Activated T-helper 1 cell treated with anti-CD3 and anti-CD28 coated beads, Interleukin-12 subunit alpha, Interleukin-12 subunit beta, Interleukin-2, Interleukin-4 antibody, amounts not matched to agents 30 ng/mL and 10 ng/mL and 1 ng/mL, durations not matched to agents 14 hours and 24 hours and 36 hours (primary cell): ENCODE measurements around the gene RBSN. TPM values are rescaled to one million over a fixed set of nuclear protein-coding genes. Genes with fewer than 3 reads are reported as not detected.

Experiments used
- DNase-seq: peaks from one replicate; pipeline ENCODE4 v3.0.0; 2021; ENCODE audit warnings: low spot score
- H3K27ac Mint-ChIP-seq: one replicate; pipeline ENCODE4 v1.8.0; 2021; ENCODE audit warnings: mild to moderate bottlenecking, mixed read lengths
- H3K27me3 Mint-ChIP-seq: one replicate; pipeline ENCODE4 v1.8.0; 2022; ENCODE audit warnings: mild to moderate bottlenecking, moderate library complexity, mixed read lengths; ENCODE audit not compliant: insufficient read depth
- H3K36me3 Mint-ChIP-seq: one replicate; pipeline ENCODE4 v1.8.0; 2021; ENCODE audit warnings: low read depth, mixed read lengths
- H3K4me1 Mint-ChIP-seq: one replicate; pipeline ENCODE4 v1.8.0; 2021; ENCODE audit warnings: low read depth, mixed read lengths
- H3K4me3 Mint-ChIP-seq: one replicate; pipeline ENCODE4 v1.8.0; 2021; ENCODE audit warnings: mild to moderate bottlenecking, moderate library complexity, mixed read lengths
- H3K9me3 Mint-ChIP-seq: one replicate; pipeline ENCODE4 v1.8.0; 2021; ENCODE audit warnings: mixed read lengths
- intact Hi-C: fragments of 100-400 bp; cut with micrococcal nuclease; formaldehyde crosslinking; loops from one replicate; pipeline ENCODE4 v1.15.1; 2024
- total RNA-seq: library from RNA; stranded (reverse); gene quantifications from 2 replicates; pipeline ENCODE4 v1.2.3, GENCODE V29; 2022

RBSN gene
- total RNA-seq, 1 donor from 2014 or later: 11.7 TPM

DNA sequence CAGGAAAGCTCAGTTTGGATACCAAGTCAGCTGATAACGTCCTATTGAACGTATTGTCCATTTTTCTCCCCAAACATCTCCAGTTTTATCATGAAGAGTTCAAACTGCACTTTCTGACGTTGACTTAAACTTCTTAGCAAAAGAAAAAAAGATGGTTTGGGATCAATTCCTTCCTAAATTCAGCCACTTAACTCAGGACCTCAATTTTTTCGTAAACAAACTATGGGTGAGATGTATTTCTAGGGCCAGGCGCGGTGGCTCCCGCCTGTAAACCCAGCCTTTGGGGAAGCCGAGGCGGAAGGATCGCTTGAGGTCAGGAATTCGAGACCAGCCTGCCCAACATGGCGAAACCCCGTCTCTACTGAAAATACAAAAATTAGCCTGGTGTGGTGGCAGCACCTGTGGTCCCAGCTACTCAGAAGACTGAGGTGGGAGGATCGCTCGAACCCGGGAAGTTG is 33.4 kb downstream of the RBSN start:
- H3K9me3 Mint-ChIP-seq: no peaks in the 10 kb centered on the region
- H3K36me3 Mint-ChIP-seq: peaks cover 23% of the 10 kb centered on the region
- peaks cover 20% of the 10 kb centered on the region for H3K4me1 Mint-ChIP-seq
- no peaks in the 10 kb centered on the region for H3K27me3 Mint-ChIP-seq
- H3K4me3 Mint-ChIP-seq: peak overlapping the region; percentile 96
- no peak for DNase-seq
- H3K27ac Mint-ChIP-seq: peak overlapping the region; percentile 95
- intact Hi-C loops: loop anchor here (1.0 to 2.0 kb wide), 10 partner anchors 10 to 941 kb away; partner anchors contain the start of genes BTD, CAPN7, CCDC174 and CHCHD4

DNA sequence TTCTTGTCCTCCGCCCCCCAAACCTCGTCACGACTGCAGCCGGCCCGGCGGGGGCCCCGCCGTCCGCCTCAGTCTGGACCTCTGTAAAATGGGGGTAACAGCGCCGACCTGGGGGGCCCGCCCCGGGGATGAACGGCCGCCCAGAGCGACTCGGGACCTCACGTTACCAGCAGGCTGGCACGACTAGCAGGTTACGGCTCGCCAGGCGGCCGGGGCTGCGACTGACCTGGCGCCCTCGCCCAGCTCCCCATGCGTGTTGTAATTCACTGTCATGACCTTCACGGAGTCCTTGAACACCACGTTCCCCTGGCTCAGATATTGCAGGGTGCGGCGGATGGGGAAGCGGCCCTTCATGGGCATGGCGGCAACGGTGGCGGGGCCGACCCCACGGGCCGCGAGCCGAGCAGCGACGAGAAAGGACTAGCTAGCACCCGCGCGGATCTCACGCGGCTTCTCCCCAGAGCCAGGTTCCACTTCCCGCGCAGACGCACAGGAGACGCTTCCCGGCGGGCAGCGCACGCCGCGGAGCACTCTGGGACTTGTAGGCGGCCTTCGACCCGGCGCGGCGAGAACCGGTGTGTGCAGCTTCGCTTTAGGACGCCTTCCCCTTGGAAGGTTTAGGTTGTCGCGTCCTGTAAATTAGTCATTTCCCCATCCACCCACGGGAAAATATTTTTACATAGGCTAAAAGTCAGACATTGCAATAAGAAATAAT is 34.0 kb downstream of the RBSN start, which contains the start of gene MRPS25:
MRPS25 (minus strand) TSS at position 481 of the 715 bp plus-strand sequence; CDS start at position 360, 121 bp downstream.
- peak within 1 kb of the TSS; percentile 96 for H3K4me3 Mint-ChIP-seq
- intact Hi-C loops: loop anchor here (1.0 to 2.0 kb wide), 10 partner anchors 10 to 941 kb away; partner anchors contain the start of genes BTD, CAPN7, CCDC174 and CHCHD4
- H3K27ac Mint-ChIP-seq: peak within 1 kb of the TSS; percentile 95
- peaks cover 20% of the 10 kb centered on the region for H3K4me1 Mint-ChIP-seq
- H3K27me3 Mint-ChIP-seq: no peaks in the 10 kb centered on the region
- no peaks in the 10 kb centered on the region for H3K9me3 Mint-ChIP-seq
- peak; percentile 90 for DNase-seq
- H3K36me3 Mint-ChIP-seq: peaks cover 19% of the 10 kb centered on the region

GRCh38 chr3:15064299-15064834 is 34.6 kb downstream of the RBSN start:
- H3K4me1 Mint-ChIP-seq: peaks cover 26% of the 10 kb centered on the region
- intact Hi-C loops: loop anchor here (2.0 kb wide), 2 partner anchors 14 to 142 kb away; partner anchors contain the start of gene CAPN7
- H3K9me3 Mint-ChIP-seq: no peaks in the 10 kb centered on the region
- H3K27me3 Mint-ChIP-seq: no peaks in the 10 kb centered on the region
- H3K4me3 Mint-ChIP-seq: peak overlapping the region; percentile 96
- peaks cover 24% of the 10 kb centered on the region for H3K36me3 Mint-ChIP-seq
- DNase-seq: peak; percentile 18
- peak overlapping the region; percentile 95 for H3K27ac Mint-ChIP-seq

- DNase-seq: no peak
- peak overlapping the region; percentile 96 for H3K4me3 Mint-ChIP-seq
- H3K4me1 Mint-ChIP-seq: peaks cover 26% of the 10 kb centered on the region
- peak overlapping the region; percentile 95 for H3K27ac Mint-ChIP-seq
- peaks cover 26% of the 10 kb centered on the region for H3K36me3 Mint-ChIP-seq
- H3K27me3 Mint-ChIP-seq: no peaks in the 10 kb centered on the region
- intact Hi-C loops: loop anchor here (2.0 kb wide), 2 partner anchors 13 to 143 kb away; partner anchors contain the start of gene CAPN7
- no peaks in the 10 kb centered on the region for H3K9me3 Mint-ChIP-seq
Observed at GRCh38 chr3:15063656-15064286, 35.2 kb downstream of the RBSN start.

- DNase-seq: no peak
- peaks cover 31% of the 10 kb centered on the region for H3K36me3 Mint-ChIP-seq
- H3K27ac Mint-ChIP-seq: no peak overlapping the region
- no peaks in the 10 kb centered on the region for H3K27me3 Mint-ChIP-seq
- H3K4me1 Mint-ChIP-seq: peaks cover 26% of the 10 kb centered on the region
- peak overlapping the region; percentile 96 for H3K4me3 Mint-ChIP-seq
- no peaks in the 10 kb centered on the region for H3K9me3 Mint-ChIP-seq
- intact Hi-C loops: no loop called here
Observed at GRCh38 chr3:15063238-15063637, 35.7 kb downstream of the RBSN start.

GRCh38 chr3:15060029-15060428 is 38.9 kb downstream of the RBSN start:
- no peak for DNase-seq
- Mint-ChIP-seq H3K27ac (peak overlapping the region; percentile 43), H3K27me3 (no peaks in the 10 kb centered on the region), H3K36me3 (peaks cover 36% of the 10 kb centered on the region), H3K4me1 (peaks cover 30% of the 10 kb centered on the region), H3K4me3 (no peak overlapping the region), H3K9me3 (no peaks in the 10 kb centered on the region)
- intact Hi-C loops: no loop called here

GRCh38 chr3:15056676-15057404 is 42.1 kb downstream of the RBSN start:
- Mint-ChIP-seq H3K36me3 (peaks cover 46% of the 10 kb centered on the region), H3K27me3 (no peaks in the 10 kb centered on the region), H3K27ac (peak overlapping the region; percentile 43), H3K4me3 (no peak overlapping the region), H3K9me3 (no peaks in the 10 kb centered on the region), H3K4me1 (peaks cover 27% of the 10 kb centered on the region)
- intact Hi-C loops: no loop called here
- DNase-seq: no peak

DNA sequence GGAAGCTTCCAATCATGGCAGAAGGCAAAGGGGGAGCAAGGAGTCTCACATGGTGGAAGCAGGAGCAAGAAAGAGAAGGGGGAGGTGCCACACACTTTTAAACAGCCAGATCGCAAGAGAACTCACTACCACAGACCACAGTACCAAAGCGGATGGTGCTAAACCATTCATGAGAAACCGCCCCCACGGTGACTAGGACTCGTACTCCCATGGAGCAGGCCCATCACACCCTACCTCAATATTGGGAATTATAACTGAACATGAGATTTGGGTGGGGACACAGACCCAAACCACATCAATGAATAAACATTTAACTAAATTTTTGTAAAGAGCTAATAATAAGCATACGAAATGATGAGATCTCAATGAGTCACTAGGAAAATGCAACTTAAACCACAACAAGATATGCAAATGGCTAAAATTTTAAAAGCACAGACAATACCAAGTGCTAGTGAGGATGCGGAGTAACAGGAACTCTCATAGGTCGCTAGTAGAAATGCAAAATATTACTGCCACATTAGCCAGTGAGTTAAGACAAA is 43.9 kb downstream of the RBSN start:
- H3K4me1 Mint-ChIP-seq: peaks cover 27% of the 10 kb centered on the region
- H3K27ac Mint-ChIP-seq: peak overlapping the region; percentile 89
- no peaks in the 10 kb centered on the region for H3K9me3 Mint-ChIP-seq
- peak overlapping the region; percentile 23 for H3K4me3 Mint-ChIP-seq
- peak; percentile 33 for DNase-seq
- H3K27me3 Mint-ChIP-seq: no peaks in the 10 kb centered on the region
- H3K36me3 Mint-ChIP-seq: peaks cover 48% of the 10 kb centered on the region
- intact Hi-C loops: loop anchor here (1.0 kb wide), 2 partner anchors 10 to 43 kb away; partner anchors contain the start of gene MRPS25

DNA sequence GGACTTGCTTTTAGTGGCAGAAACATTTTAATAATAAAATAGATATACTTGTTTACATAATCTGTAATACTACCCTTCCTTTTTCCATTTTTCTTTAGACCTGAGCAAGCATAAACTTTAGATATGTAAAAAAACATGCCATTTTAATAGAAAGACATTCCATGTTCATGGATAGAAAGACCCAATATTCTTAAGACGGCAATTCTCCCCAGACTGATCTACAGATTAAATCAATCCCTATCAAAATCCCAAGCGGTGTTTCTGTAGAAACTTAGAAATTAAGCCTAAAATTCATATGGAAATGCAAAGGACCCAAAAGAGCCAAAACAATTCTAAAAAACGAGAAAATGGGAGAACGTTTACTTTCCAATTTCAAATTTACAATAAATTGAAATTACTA is 45.4 kb downstream of the RBSN start:
- DNase-seq: no peak
- Mint-ChIP-seq H3K36me3 (peaks cover 42% of the 10 kb centered on the region), H3K27ac (no peak overlapping the region), H3K4me3 (no peak overlapping the region), H3K9me3 (no peaks in the 10 kb centered on the region), H3K27me3 (no peaks in the 10 kb centered on the region), H3K4me1 (peaks cover 21% of the 10 kb centered on the region)
- intact Hi-C loops: loop anchor here (5.0 kb wide), 1 partner anchor 126 kb away; no protein-coding TSS in a partner anchor

GRCh38 chr3:15052335-15053242 is 46.4 kb downstream of the RBSN start:
- intact Hi-C loops: loop anchor here (5.0 kb wide), 1 partner anchor 125 kb away; no protein-coding TSS in a partner anchor
- Mint-ChIP-seq H3K4me3 (no peak overlapping the region), H3K27me3 (no peaks in the 10 kb centered on the region), H3K9me3 (no peaks in the 10 kb centered on the region), H3K36me3 (peaks cover 39% of the 10 kb centered on the region), H3K4me1 (peaks cover 21% of the 10 kb centered on the region), H3K27ac (no peak overlapping the region)
- no peak for DNase-seq

DNA sequence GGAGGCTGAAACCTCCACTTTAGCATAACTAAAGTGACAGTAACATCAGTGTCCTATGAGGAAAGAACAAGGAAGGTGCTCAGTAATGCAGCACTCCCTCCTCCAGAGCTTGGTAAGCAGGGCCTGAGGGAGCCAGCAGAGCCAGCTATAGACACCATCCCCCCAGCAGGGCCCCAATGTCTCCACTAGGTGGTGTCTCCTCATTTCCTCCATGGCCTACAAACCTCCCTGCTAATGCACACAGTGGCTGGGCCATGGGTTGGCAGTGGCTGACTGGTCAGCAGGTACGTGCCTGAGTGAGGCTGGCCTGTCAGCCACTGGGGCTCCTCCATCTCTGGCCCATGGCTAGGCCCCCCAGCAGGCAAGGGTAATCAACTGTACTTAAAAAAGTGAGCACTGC is 47.4 kb downstream of the RBSN start:
- Mint-ChIP-seq H3K27me3 (no peaks in the 10 kb centered on the region), H3K4me1 (peaks cover 16% of the 10 kb centered on the region), H3K9me3 (no peaks in the 10 kb centered on the region), H3K4me3 (no peak overlapping the region), H3K36me3 (peaks cover 40% of the 10 kb centered on the region), H3K27ac (no peak overlapping the region)
- DNase-seq: peak; percentile 17
- intact Hi-C loops: loop anchor here (2.0 to 5.0 kb wide), 2 partner anchors 13 to 124 kb away; partner anchors contain the start of gene MRPS25
